MM.1S (cell line): ENCODE measurements around the gene PISD.

ENCODE experiments used
- DNase-seq: peaks from one replicate; pipeline ENCODE4 v3.0.0-alpha.2; 2015
- H2AFZ ChIP-seq: fragments of 300-600 bp; sonication (generic); 2 replicates; pipeline ENCODE4 v1.6.0; 2016; ENCODE audit warnings: antibody characterized with exemption, low read length
- H3F3A ChIP-seq: fragments of 300-600 bp; sonication (generic); 2 replicates; pipeline ENCODE4 v1.6.1; 2016; ENCODE audit warnings: mild to moderate bottlenecking, antibody characterized with exemption, low read length, moderate library complexity, mixed read lengths; ENCODE audit not compliant: insufficient read depth
- H3K27ac ChIP-seq: fragments of 300-600 bp; sonication (generic); 2 replicates; pipeline ENCODE4 v1.5.1; 2016; ENCODE audit warnings: mild to moderate bottlenecking, low read length
- H3K27me3 ChIP-seq: fragments of 300-600 bp; sonication (generic); replicated peaks from 2 replicates; pipeline ENCODE4 v1.6.0; 2016; ENCODE audit warnings: low read length; ENCODE audit not compliant: insufficient read depth
- H3K36me3 ChIP-seq: fragments of 300-600 bp; sonication (generic); replicated peaks from 2 replicates; pipeline ENCODE4 v1.6.1; 2016; ENCODE audit warnings: mild to moderate bottlenecking, low read length, mixed read lengths; ENCODE audit not compliant: insufficient read depth
- H3K4me1 ChIP-seq: fragments of 300-600 bp; sonication (generic); 2 replicates; pipeline ENCODE4 v1.6.1; 2016; ENCODE audit warnings: low read length, mixed read lengths
- H3K4me2 ChIP-seq: fragments of 300-600 bp; sonication (generic); 2 replicates; pipeline ENCODE4 v1.6.0; 2016; ENCODE audit warnings: low read depth, low read length
- H3K4me3 ChIP-seq: fragments of 300-600 bp; sonication (generic); 2 replicates; pipeline ENCODE4 v1.5.1; 2016; ENCODE audit warnings: low read length, mixed read lengths
- H3K79me2 ChIP-seq: fragments of 300-600 bp; sonication (generic); 2 replicates; pipeline ENCODE4 v1.6.1; 2016; ENCODE audit warnings: mixed run types, low read length, mixed read lengths
- H3K9ac ChIP-seq: fragments of 300-600 bp; sonication (generic); 2 replicates; pipeline ENCODE4 v1.6.1; 2016; ENCODE audit warnings: low read length, mixed read lengths
- H3K9me2 ChIP-seq: fragments of 300-600 bp; sonication (generic); replicated peaks from 2 replicates; pipeline ENCODE4 v1.6.1; 2016; ENCODE audit warnings: mild to moderate bottlenecking, low read length, mixed read lengths; ENCODE audit not compliant: insufficient read depth
- H3K9me3 ChIP-seq: fragments of 300-600 bp; sonication (generic); replicated peaks from 2 replicates; pipeline ENCODE4 v1.6.1; 2016; ENCODE audit warnings: mild to moderate bottlenecking, low read length, mixed read lengths; ENCODE audit not compliant: insufficient read depth
- H4K20me1 ChIP-seq: fragments of 300-600 bp; sonication (generic); 2 replicates; pipeline ENCODE4 v1.6.1; 2016; ENCODE audit warnings: mild to moderate bottlenecking, low read length, moderate library complexity, mixed read lengths; ENCODE audit not compliant: insufficient read depth
- EZH2 ChIP-seq: fragments of 300-600 bp; sonication (generic); optimal IDR thresholded peaks from 2 replicates; pipeline ENCODE3; 2017; ENCODE audit warnings: low read depth, mild to moderate bottlenecking, antibody characterized with exemption, low read length, mixed read lengths
- EZH2phosphoT487 ChIP-seq: fragments of 300-600 bp; sonication (generic); IDR thresholded peaks from 2 replicates; pipeline ENCODE4 v1.6.1; 2018; ENCODE audit warnings: antibody characterized with exemption, low read length
- TF ChIP-seq, protein P1 (sequence below): fragments of 300-600 bp; sonication (generic); IDR thresholded peaks from 2 replicates; pipeline ENCODE4 v1.5.1; 2016; ENCODE audit warnings: antibody characterized with exemption, low read length, mixed read lengths

PISD gene

DNA sequence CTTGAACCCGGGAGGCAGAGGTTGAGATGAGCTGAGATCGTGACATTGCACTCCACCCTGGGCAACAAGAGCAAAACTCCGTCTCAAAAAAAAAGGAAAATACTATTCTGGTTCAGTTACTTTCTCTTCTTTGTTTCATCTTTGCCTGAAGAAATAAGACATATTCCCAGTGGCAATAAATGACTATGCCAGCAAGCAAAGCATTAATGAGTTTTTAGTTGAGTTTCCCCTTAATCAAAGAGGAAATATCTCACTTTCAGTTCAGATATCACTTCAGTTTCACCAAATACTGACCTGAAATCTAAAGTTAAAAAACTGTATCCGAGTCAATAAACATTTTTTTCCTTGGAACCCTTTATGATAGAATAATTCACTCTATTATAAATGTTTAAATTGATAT is 10.4 kb downstream of the PISD start:
- Histone ChIP-seq H4K20me1 (no peaks in the 10 kb centered on the region), H3K4me2 (0 out of 2 replicates have a peak overlapping the region, but pooled peaks have one; percentile 0), H3K79me2 (peaks cover 74% of the 10 kb centered on the region), H2AFZ (no peak overlapping the region), H3K4me1 (0 out of 2 replicates have a peak, but pooled peaks cover 9% of the 10 kb centered on the region), H3K4me3 (no peak overlapping the region), H3K9me2 (no peaks in the 10 kb centered on the region), H3K27ac (no peak overlapping the region), H3K36me3 (0 out of 2 replicates have a peak, but pooled peaks cover 3% of the 10 kb centered on the region), H3K9ac (no peak overlapping the region), H3K27me3 (no peaks in the 10 kb centered on the region), H3K9me3 (no peaks in the 10 kb centered on the region), H3F3A (0 out of 2 replicates have a peak, but pooled peaks cover 3% of the 10 kb centered on the region)
- TF ChIP-seq EZH2 (no peak), EZH2phosphoT487 (no peak)
- TF ChIP-seq, protein P1, sequence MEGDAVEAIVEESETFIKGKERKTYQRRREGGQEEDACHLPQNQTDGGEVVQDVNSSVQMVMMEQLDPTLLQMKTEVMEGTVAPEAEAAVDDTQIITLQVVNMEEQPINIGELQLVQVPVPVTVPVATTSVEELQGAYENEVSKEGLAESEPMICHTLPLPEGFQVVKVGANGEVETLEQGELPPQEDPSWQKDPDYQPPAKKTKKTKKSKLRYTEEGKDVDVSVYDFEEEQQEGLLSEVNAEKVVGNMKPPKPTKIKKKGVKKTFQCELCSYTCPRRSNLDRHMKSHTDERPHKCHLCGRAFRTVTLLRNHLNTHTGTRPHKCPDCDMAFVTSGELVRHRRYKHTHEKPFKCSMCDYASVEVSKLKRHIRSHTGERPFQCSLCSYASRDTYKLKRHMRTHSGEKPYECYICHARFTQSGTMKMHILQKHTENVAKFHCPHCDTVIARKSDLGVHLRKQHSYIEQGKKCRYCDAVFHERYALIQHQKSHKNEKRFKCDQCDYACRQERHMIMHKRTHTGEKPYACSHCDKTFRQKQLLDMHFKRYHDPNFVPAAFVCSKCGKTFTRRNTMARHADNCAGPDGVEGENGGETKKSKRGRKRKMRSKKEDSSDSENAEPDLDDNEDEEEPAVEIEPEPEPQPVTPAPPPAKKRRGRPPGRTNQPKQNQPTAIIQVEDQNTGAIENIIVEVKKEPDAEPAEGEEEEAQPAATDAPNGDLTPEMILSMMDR: no peak
- no peak for DNase-seq

DNA sequence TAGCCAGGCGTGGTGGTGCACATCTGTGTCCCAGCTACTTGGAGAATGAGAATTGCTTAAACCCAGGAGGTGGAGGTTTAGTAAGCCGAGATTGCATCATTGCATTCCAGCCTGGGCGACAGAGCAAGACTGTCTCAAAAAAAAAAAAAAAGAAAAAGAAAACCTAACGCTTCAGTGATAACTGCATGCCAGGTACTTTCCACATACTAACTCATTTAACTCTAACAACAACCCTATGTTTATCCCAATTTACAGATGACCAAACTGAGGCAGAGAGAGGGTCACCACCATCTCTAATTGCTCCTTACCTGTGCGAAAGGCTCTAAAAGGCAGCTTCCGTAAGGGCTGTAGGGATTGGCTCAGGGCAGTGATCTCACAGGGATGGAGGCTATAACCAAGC is 11.6 kb downstream of the PISD start:
- Histone ChIP-seq H3K27me3 (no peaks in the 10 kb centered on the region), H3K4me1 (0 out of 2 replicates have a peak, but pooled peaks cover 9% of the 10 kb centered on the region), H3K79me2 (peaks cover 66% of the 10 kb centered on the region), H2AFZ (no peak overlapping the region), H3K36me3 (0 out of 2 replicates have a peak, but pooled peaks cover 3% of the 10 kb centered on the region), H3K9me3 (no peaks in the 10 kb centered on the region), H3F3A (0 out of 2 replicates have a peak, but pooled peaks cover 3% of the 10 kb centered on the region), H3K4me3 (no peak overlapping the region), H3K9ac (no peak overlapping the region), H3K27ac (no peak overlapping the region), H3K4me2 (no peak overlapping the region), H4K20me1 (no peaks in the 10 kb centered on the region), H3K9me2 (no peaks in the 10 kb centered on the region)
- TF ChIP-seq, protein P1: no peak
- no peak for TF ChIP-seq EZH2
- no peak for DNase-seq

DNA sequence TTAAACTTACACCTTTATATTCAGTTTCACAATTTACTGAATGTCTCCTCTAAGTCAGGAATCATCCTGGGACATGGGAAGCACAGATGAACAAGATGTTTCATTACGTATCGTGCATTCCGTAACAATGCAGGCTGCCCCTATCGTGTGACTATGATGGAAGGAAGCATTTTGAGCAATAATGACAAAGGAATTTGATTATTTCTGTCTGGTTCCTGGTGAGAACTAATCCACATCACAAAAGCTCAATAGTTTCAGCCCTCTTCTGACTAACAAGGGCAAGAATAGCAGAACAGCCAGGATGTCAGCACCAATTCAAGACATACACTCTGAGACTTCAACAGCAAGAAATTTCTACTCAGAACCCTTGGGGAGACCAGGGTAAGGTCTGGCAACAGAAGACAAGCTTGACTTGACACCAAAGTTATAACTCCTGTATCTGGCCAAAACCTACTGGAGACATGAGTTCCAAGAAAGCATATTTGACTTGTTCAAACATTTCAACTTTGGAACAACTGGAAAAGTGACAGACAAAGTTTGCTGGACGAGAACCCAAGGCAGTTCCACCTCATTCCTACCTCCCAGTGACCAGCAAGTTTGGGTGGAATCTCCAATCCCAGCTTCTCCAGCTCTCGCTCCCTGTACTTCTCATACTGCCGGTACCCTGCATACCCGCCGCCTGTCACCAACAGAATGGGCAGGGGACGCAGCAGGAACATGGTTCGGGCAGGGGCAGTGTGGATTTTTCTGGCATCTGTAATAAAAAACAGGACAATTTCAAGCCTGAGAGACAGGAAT is 14.3 kb downstream of the PISD start:
- Histone ChIP-seq H3K9me3 (no peaks in the 10 kb centered on the region), H3K79me2 (peaks cover 40% of the 10 kb centered on the region), H3K4me3 (no peak overlapping the region), H3K4me2 (no peak overlapping the region), H3K27ac (no peak overlapping the region), H3F3A (0 out of 2 replicates have a peak, but pooled peaks cover 3% of the 10 kb centered on the region), H3K4me1 (0 out of 2 replicates have a peak, but pooled peaks cover 9% of the 10 kb centered on the region), H2AFZ (no peak overlapping the region), H3K27me3 (no peaks in the 10 kb centered on the region), H3K9ac (no peak overlapping the region), H4K20me1 (no peaks in the 10 kb centered on the region), H3K9me2 (no peaks in the 10 kb centered on the region), H3K36me3 (0 out of 2 replicates have a peak, but pooled peaks cover 3% of the 10 kb centered on the region)
- DNase-seq: no peak
- TF ChIP-seq EZH2: no peak
- no peak for TF ChIP-seq EZH2phosphoT487
- TF ChIP-seq, protein P1: no peak
